Endodermal cell (in vitro differentiated cells): ENCODE measurements around the gene WDFY1. TPM values are rescaled to one million over a fixed set of nuclear protein-coding genes. Genes with fewer than 3 reads are reported as not detected.

Experiments
- DNase-seq: peaks from one replicate; pipeline ENCODE4 v3.0.0-alpha.2; 2017
- H3K27ac ChIP-seq: 2 replicates; pipeline ENCODE4 v1.5.1; 2013; ENCODE audit warnings: mild to moderate bottlenecking, low read depth, low read length, moderate library complexity
- H3K27me3 ChIP-seq: 2 replicates; pipeline ENCODE4 v1.6.1; 2013; ENCODE audit warnings: mild to moderate bottlenecking, low read length, moderate library complexity; ENCODE audit not compliant: insufficient read depth, control insufficient read depth, poor library complexity, severe bottlenecking
- H3K36me3 ChIP-seq: 2 replicates; pipeline ENCODE4 v1.7.0; 2013; ENCODE audit warnings: mild to moderate bottlenecking, low read length, moderate library complexity; ENCODE audit not compliant: control insufficient read depth, insufficient read depth
- H3K4me1 ChIP-seq: one replicate; pipeline ENCODE4 v1.7.0; 2013; ENCODE audit warnings: low read length; ENCODE audit not compliant: control insufficient read depth, insufficient read depth
- H3K4me3 ChIP-seq: 2 replicates; pipeline ENCODE4 v1.5.1; 2013; ENCODE audit warnings: mild to moderate bottlenecking, low read length, moderate library complexity
- H3K9ac ChIP-seq: 2 replicates; pipeline ENCODE4 v1.6.1; 2013; ENCODE audit warnings: mild to moderate bottlenecking, low read length, moderate library complexity; ENCODE audit not compliant: poor library complexity, severe bottlenecking; ENCODE audit errors: extremely low read depth
- H3K9me3 ChIP-seq: 2 replicates; pipeline ENCODE4 v1.6.1; 2013; ENCODE audit warnings: mild to moderate bottlenecking, low read length, moderate library complexity; ENCODE audit not compliant: control insufficient read depth
- H3K27ac Mint-ChIP-seq: 2 replicates; pipeline ENCODE4 v1.8.0; 2020; ENCODE audit warnings: mixed read lengths
- H3K27me3 Mint-ChIP-seq: 2 replicates; pipeline ENCODE4 v1.8.0; 2021; ENCODE audit warnings: mild to moderate bottlenecking, mixed read lengths; ENCODE audit not compliant: insufficient read depth
- H3K36me3 Mint-ChIP-seq: 2 replicates; pipeline ENCODE4 v1.8.0; 2020; ENCODE audit warnings: low read depth, mixed read lengths
- H3K4me1 Mint-ChIP-seq: 2 replicates; pipeline ENCODE4 v1.8.0; 2020; ENCODE audit warnings: mixed read lengths
- H3K4me3 Mint-ChIP-seq: 2 replicates; pipeline ENCODE4 v1.8.0; 2020; ENCODE audit warnings: mild to moderate bottlenecking, moderate library complexity, mixed read lengths
- H3K9me3 Mint-ChIP-seq: 2 replicates; pipeline ENCODE4 v1.8.0; 2020; ENCODE audit warnings: mild to moderate bottlenecking, mixed read lengths
- CTCF ChIP-seq: fragments of 200-600 bp; sonication (generic); conservative IDR thresholded peaks from 2 replicates; pipeline ENCODE4 v1.5.0; 2021; ENCODE audit warnings: antibody characterized with exemption, mild to moderate bottlenecking
- WGBS, 2 experiments: methylation state at CpG; one replicate each; pipeline versions ENCODE4 v1.1.5 to v1.1.7; 2013; ENCODE audit warnings: missing lambda C conversion rate in 2 of 2, mixed read lengths in 1 of 2; ENCODE audit not compliant: insufficient coverage in 1 of 2, insufficient read length in 1 of 2; 5-methylcytosine and 5-hydroxymethylcytosine counted together
- total RNA-seq, 2 donors: library from RNA; stranded (reverse); fragmentation: NEBNext Ultra II Directional in 1 of 2; extraction: Animal tissue kit (Norgen Biotek cat#: 25700) in 1 of 2; gene quantifications; 2 replicates in 1 of 2; 3 replicates in 1 of 2; pipeline ENCODE4 v1.2.1, GENCODE V29; 2021

WDFY1 gene
- total RNA-seq, 2 donors from 2014 or later = 61.9 to 69.7 TPM

DNA sequence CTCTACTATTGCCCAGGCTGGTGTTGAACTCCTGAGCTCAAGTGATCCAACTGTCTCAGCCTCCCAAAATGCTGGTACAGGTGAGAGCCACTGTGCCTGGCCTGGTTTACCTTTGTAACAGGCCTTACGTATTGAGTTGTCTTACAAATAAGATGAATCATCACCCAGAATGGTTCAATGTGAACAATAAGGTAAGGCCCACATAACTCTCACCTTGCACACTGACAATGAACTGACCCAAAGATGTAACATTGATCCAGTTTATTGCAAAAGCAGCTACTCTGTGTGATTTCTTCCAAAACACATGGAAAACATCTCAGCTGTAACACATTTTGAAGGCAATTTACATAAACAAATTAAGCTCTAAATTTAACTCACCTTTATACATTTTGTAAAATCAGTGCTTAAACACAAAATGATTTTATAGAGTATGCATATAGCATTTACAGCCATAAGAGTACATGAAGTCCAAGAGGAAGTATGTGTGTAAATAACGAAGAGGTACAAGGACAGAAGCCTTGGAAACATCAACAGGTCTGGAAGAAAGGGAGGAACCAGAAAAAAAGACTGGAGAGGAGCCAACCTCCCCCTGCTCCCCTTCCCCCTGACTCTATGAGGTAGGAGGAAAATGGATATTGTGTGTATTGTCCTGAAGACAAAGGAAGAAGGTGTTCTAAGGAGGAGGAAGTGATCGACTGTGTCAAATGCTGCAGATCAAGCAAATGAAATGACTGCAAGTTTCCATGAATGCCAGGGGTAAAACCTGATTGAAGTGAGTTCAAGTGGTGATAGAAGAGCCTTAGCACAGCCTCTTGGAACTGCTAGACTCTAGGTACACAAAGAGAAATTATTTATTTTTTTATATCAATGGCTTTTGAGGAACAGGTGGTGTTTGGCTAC is 5.6 kb upstream of the WDFY1 start:
- Histone ChIP-seq H3K36me3 (no peaks in the 10 kb centered on the region), H3K27me3 (no peaks in the 10 kb centered on the region), H3K4me3 (no peak overlapping the region), H3K9me3 (no peaks in the 10 kb centered on the region), H3K27ac (no peak overlapping the region), H3K4me1 (peaks cover 14% of the 10 kb centered on the region), H3K9ac (no peak overlapping the region)
- Mint-ChIP-seq H3K4me1 (peaks cover 37% of the 10 kb centered on the region), H3K36me3 (no peaks in the 10 kb centered on the region), H3K27me3 (no peaks in the 10 kb centered on the region), H3K4me3 (no peak overlapping the region), H3K9me3 (no peaks in the 10 kb centered on the region), H3K27ac (peak overlapping the region; percentile 15)
- no peak for TF ChIP-seq CTCF
- DNase-seq = no peak
- 82 to 84% methylated on average over 3 of the region's 3 CpGs for WGBS, 2 experiments

GRCh38 chr2:223949241-223949840 is 4.2 kb upstream of the WDFY1 start:
- no peaks in the 10 kb centered on the region for H3K9me3 ChIP-seq
- no peak overlapping the region for H3K4me3 Mint-ChIP-seq
- no peak overlapping the region for H3K27ac ChIP-seq
- DNase-seq = no peak
- TF ChIP-seq CTCF = peak; percentile 28
- no peaks in the 10 kb centered on the region for H3K9me3 Mint-ChIP-seq
- no peaks in the 10 kb centered on the region for H3K27me3 Mint-ChIP-seq
- no peak overlapping the region for H3K27ac Mint-ChIP-seq
- H3K4me1 Mint-ChIP-seq = peaks cover 38% of the 10 kb centered on the region
- no peaks in the 10 kb centered on the region for H3K27me3 ChIP-seq
- H3K4me1 ChIP-seq = peaks cover 14% of the 10 kb centered on the region
- no peaks in the 10 kb centered on the region for H3K36me3 ChIP-seq
- no peak overlapping the region for H3K9ac ChIP-seq
- 84 to 92% methylated on average over 3 of the region's 3 CpGs for WGBS, 2 experiments
- H3K4me3 ChIP-seq = no peak overlapping the region
- H3K36me3 Mint-ChIP-seq = no peaks in the 10 kb centered on the region

DNA sequence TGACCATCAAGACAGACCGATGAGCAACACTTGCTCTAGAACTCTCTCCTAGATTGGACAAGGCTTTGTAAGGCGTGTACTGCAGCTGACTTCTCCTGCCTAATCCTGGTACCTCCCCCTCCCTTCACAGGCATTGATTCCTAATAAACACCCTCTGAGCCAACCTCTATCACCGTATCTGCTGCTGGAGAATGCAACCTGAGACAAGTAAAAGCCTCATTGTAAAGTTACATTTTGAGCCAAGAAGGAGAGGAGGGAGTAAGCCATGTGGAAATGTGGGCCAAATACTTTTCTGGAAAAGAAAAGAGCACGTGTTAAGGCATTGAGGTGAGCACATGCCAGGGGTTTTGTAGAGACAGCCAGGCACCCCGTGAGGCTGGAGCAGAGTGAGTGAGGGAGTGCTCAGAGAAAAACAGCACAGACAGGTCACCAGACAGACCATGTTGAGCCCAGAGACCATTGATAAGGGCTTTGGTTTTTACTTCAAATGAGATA is 2.6 kb upstream of the WDFY1 start:
- no peak for TF ChIP-seq CTCF
- H3K4me1 Mint-ChIP-seq = peaks cover 46% of the 10 kb centered on the region
- H3K4me3 ChIP-seq = no peak overlapping the region
- H3K27me3 Mint-ChIP-seq = no peaks in the 10 kb centered on the region
- DNase-seq = peak; percentile 72
- H3K4me3 Mint-ChIP-seq = no peak overlapping the region
- H3K4me1 ChIP-seq = peaks cover 14% of the 10 kb centered on the region
- H3K36me3 Mint-ChIP-seq = peaks cover 3% of the 10 kb centered on the region
- no peak overlapping the region for H3K27ac ChIP-seq
- H3K9ac ChIP-seq = no peak overlapping the region
- H3K9me3 ChIP-seq = no peaks in the 10 kb centered on the region
- H3K36me3 ChIP-seq = no peaks in the 10 kb centered on the region
- 27 to 34% methylated on average over 4 to 5 of the region's 5 CpGs for WGBS, 2 experiments
- no peaks in the 10 kb centered on the region for H3K27me3 ChIP-seq
- no peaks in the 10 kb centered on the region for H3K9me3 Mint-ChIP-seq
- H3K27ac Mint-ChIP-seq = peak overlapping the region; percentile 42
